H9 (cell line): ENCODE results near the gene THUMPD1. TPM values are rescaled to one million over a fixed set of nuclear protein-coding genes. Genes with fewer than 3 reads are reported as not detected.

ENCODE experiments used
- DNase-seq: peaks from one replicate; pipeline ENCODE4 v3.0.0-alpha.2; 2017
- H2AFZ ChIP-seq: one replicate; pipeline ENCODE4 v1.6.1; 2013; ENCODE audit warnings: mild to moderate bottlenecking, low read length, control low read depth, moderate library complexity
- H2AK5ac ChIP-seq: 2 replicates; pipeline ENCODE4 v1.6.1; 2013; ENCODE audit warnings: low read length, control low read depth, mixed read lengths; ENCODE audit not compliant: insufficient read length
- H2BK120ac ChIP-seq: one replicate; pipeline ENCODE4 v1.6.1; 2013; ENCODE audit warnings: low read depth, mild to moderate bottlenecking, low read length, control low read depth, inconsistent platforms; ENCODE audit not compliant: poor library complexity, severe bottlenecking
- H2BK12ac ChIP-seq: 2 replicates; pipeline ENCODE4 v1.6.1; 2013; ENCODE audit warnings: low read length, control low read depth, mixed read lengths, low read depth; ENCODE audit not compliant: insufficient read length
- H2BK15ac ChIP-seq: 2 replicates; pipeline ENCODE4 v1.6.1; 2013; ENCODE audit warnings: low read depth, low read length, control low read depth
- H2BK20ac ChIP-seq: one replicate; pipeline ENCODE4 v1.6.1; 2013; ENCODE audit warnings: low read depth, mild to moderate bottlenecking, low read length, control low read depth, inconsistent platforms; ENCODE audit not compliant: poor library complexity, severe bottlenecking
- H2BK5ac ChIP-seq: 2 replicates; pipeline ENCODE4 v1.6.1; 2013; ENCODE audit warnings: low read length, control low read depth, mixed read lengths; ENCODE audit not compliant: insufficient read length
- H3K14ac ChIP-seq: 2 replicates; pipeline ENCODE4 v1.6.1; 2013; ENCODE audit warnings: low read length, control low read depth; ENCODE audit not compliant: insufficient read depth
- H3K18ac ChIP-seq: 2 replicates; pipeline ENCODE4 v1.6.1; 2013; ENCODE audit warnings: low read depth, mild to moderate bottlenecking, mixed read lengths, low read length, control low read depth; ENCODE audit not compliant: insufficient read length
- H3K23ac ChIP-seq: 2 replicates; pipeline ENCODE4 v1.6.1; 2013; ENCODE audit warnings: low read length, control low read depth, mixed read lengths, low read depth; ENCODE audit not compliant: insufficient read length
- H3K23me2 ChIP-seq: 2 replicates; pipeline ENCODE4 v1.6.1; 2013; ENCODE audit warnings: low read depth, mild to moderate bottlenecking, mixed read lengths, low read length, control low read depth; ENCODE audit not compliant: insufficient read length, poor library complexity, severe bottlenecking
- H3K27ac ChIP-seq: 2 replicates; pipeline ENCODE4 v1.5.1; 2013; ENCODE audit warnings: low read length, control low read depth, mixed read lengths, low read depth; ENCODE audit not compliant: insufficient read length
- H3K27me3 ChIP-seq: 2 replicates; pipeline ENCODE4 v1.6.1; 2013; ENCODE audit warnings: low read length, control low read depth, inconsistent platforms; ENCODE audit not compliant: insufficient read depth
- H3K4ac ChIP-seq: 2 replicates; pipeline ENCODE4 v1.6.1; 2013; ENCODE audit warnings: low read depth, mild to moderate bottlenecking, control low read depth, inconsistent platforms, low read length, moderate library complexity
- H3K4me1 ChIP-seq: 2 replicates; pipeline ENCODE4 v1.6.1; 2013; ENCODE audit warnings: low read length, control low read depth, inconsistent platforms; ENCODE audit not compliant: insufficient read depth
- H3K4me2 ChIP-seq: 2 replicates; pipeline ENCODE4 v1.6.1; 2013; ENCODE audit warnings: low read length, control low read depth, mixed read lengths; ENCODE audit not compliant: insufficient read length, insufficient read depth
- H3K56ac ChIP-seq: 2 replicates; pipeline ENCODE4 v1.6.1; 2013; ENCODE audit warnings: low read depth, mild to moderate bottlenecking, mixed read lengths, low read length, control low read depth; ENCODE audit not compliant: insufficient read length
- H3K79me1 ChIP-seq: 2 replicates; pipeline ENCODE4 v1.6.1; 2013; ENCODE audit warnings: low read depth, mild to moderate bottlenecking, moderate library complexity, low read length, control low read depth, inconsistent platforms; ENCODE audit not compliant: insufficient read depth, poor library complexity, severe bottlenecking
- H3K79me2 ChIP-seq: 2 replicates; pipeline ENCODE4 v1.6.1; 2013; ENCODE audit warnings: low read length, control low read depth, inconsistent platforms; ENCODE audit not compliant: insufficient read depth
- H3K9ac ChIP-seq: 2 replicates; pipeline ENCODE4 v1.6.1; 2013; ENCODE audit warnings: low read length, control low read depth, mixed read lengths; ENCODE audit not compliant: insufficient read length; ENCODE audit errors: extremely low read depth
- H3K9me3 ChIP-seq: one replicate; pipeline ENCODE4 v1.6.1; 2013; ENCODE audit warnings: low read depth, low read length, inconsistent platforms; ENCODE audit not compliant: control insufficient read depth
- H3T11ph ChIP-seq: one replicate; pipeline ENCODE4 v1.6.1; 2013; ENCODE audit warnings: mild to moderate bottlenecking, low read length, control low read depth, inconsistent platforms
- H4K20me1 ChIP-seq: one replicate; pipeline ENCODE4 v1.6.1; 2013; ENCODE audit not compliant: control insufficient read depth, insufficient read length, insufficient read depth
- H4K5ac ChIP-seq: 2 replicates; pipeline ENCODE4 v1.6.1; 2013; ENCODE audit warnings: low read depth, mild to moderate bottlenecking, mixed read lengths, low read length, control low read depth; ENCODE audit not compliant: insufficient read length
- H4K8ac ChIP-seq: replicated peaks from 2 replicates; pipeline ENCODE4 v1.6.1; 2013; ENCODE audit warnings: low read length, control low read depth, mixed read lengths, low read depth; ENCODE audit not compliant: insufficient read length
- H4K91ac ChIP-seq: 2 replicates; pipeline ENCODE4 v1.6.1; 2013; ENCODE audit warnings: low read depth, mild to moderate bottlenecking, moderate library complexity, mixed read lengths, low read length, control low read depth; ENCODE audit not compliant: insufficient read length
- H3K27ac Mint-ChIP-seq, 3 experiments: 2 replicates in 2 of 3; 3 replicates in 1 of 3; pipeline ENCODE4 v1.8.0; 2020 to 2021; ENCODE audit warnings: mixed read lengths in 3 of 3, mild to moderate bottlenecking in 1 of 3, moderate library complexity in 1 of 3
- H3K27me3 Mint-ChIP-seq: 2 replicates; pipeline ENCODE4 v1.8.0; 2021; ENCODE audit warnings: low read depth, mild to moderate bottlenecking, moderate library complexity, mixed read lengths
- H3K36me3 Mint-ChIP-seq, 3 experiments: 2 replicates in 2 of 3; 3 replicates in 1 of 3; pipeline ENCODE4 v1.8.0; 2020 to 2021; ENCODE audit warnings: low read depth in 3 of 3, mixed read lengths in 3 of 3; ENCODE audit not compliant: insufficient read depth in 1 of 3
- H3K4me1 Mint-ChIP-seq, 2 experiments: 2 replicates each; pipeline ENCODE4 v1.8.0; 2020; ENCODE audit warnings: mixed read lengths in 2 of 2
- H3K4me3 Mint-ChIP-seq, 2 experiments: 2 replicates in 1 of 2; 3 replicates in 1 of 2; pipeline ENCODE4 v1.8.0; 2020 to 2021; ENCODE audit warnings: mild to moderate bottlenecking in 2 of 2, mixed read lengths in 2 of 2, moderate library complexity in 1 of 2
- H3K9me3 Mint-ChIP-seq, 2 experiments: 2 replicates in 1 of 2; 3 replicates in 1 of 2; pipeline ENCODE4 v1.8.0; 2020; ENCODE audit warnings: mild to moderate bottlenecking in 2 of 2, mixed read lengths in 2 of 2, moderate library complexity in 1 of 2
- WGBS: extraction: QIAGEN DNeasy Blood & Tissue Kit; methylation state at CpG from one replicate; pipeline ENCODE4 v1.1.7; 2013; ENCODE audit warnings: missing lambda C conversion rate, low lambda C conversion rate, mixed read lengths; ENCODE audit not compliant: insufficient read length; ENCODE audit errors: extremely low coverage; 5-methylcytosine and 5-hydroxymethylcytosine counted together
- total RNA-seq: library from RNA; stranded (reverse); gene quantifications from 2 replicates; pipeline ENCODE4 v1.2.1, GENCODE V29; 2021
- TF ChIP-seq, protein P1 (sequence below): fragments of 200-600 bp; sonication (generic); conservative IDR thresholded peaks from 3 replicates; pipeline ENCODE4 v1.8.0; 2021; ENCODE audit warnings: antibody characterized with exemption, mild to moderate bottlenecking

THUMPD1 gene
- total RNA-seq, 1 experiment from 2014 or later, result 51.3 TPM

DNA sequence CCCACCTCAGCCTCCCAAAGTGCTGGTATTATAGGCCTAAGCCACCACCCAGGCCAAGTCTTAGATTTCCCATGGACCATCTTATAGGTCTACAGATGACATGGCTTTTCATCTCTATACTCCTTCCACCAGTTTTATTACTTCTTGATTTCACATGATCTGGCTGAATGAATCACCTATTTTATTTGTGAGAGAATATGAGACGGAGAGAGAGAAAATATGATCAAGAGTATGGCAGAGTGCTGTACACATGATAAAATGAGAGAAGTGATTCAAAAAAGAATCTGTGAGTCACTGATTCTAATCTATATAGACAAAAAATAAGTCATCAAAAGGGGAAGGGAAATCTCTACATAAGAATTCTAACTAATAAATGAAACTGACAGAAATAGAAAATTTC, 57.8 kb downstream of the THUMPD1 start:
- peaks cover 10% of the 10 kb centered on the region for H3K4me1 ChIP-seq
- H3T11ph ChIP-seq, result no peak overlapping the region
- no peak overlapping the region for H3K23ac ChIP-seq
- H3K23me2 ChIP-seq, result no peaks in the 10 kb centered on the region
- no peak overlapping the region for H3K14ac ChIP-seq
- H2AK5ac ChIP-seq, result no peak overlapping the region
- no peak overlapping the region for H2BK12ac ChIP-seq
- no peak overlapping the region for H3K18ac ChIP-seq
- H3K4me2 ChIP-seq, result no peak overlapping the region
- Mint-ChIP-seq H3K4me1 (peaks cover 44 to 45% of the 10 kb centered on the region in 2 experiments), H3K27ac (peak overlapping the region in 2 of 3 experiments; percentile 53 to 95; a peak in 3 of 7 replicates), H3K9me3 (peaks cover 0 to 3% of the 10 kb centered on the region in 2 experiments; a peak in 1 of 5 replicates), H3K4me3 (no peak overlapping the region), H3K36me3 (0 out of 7 replicates have a peak, but pooled peaks cover 0 to 6% (median 0%) of the 10 kb centered on the region in 3 experiments), H3K27me3 (peaks cover 13% of the 10 kb centered on the region)
- no peak overlapping the region for H4K91ac ChIP-seq
- H2BK120ac ChIP-seq, result no peak overlapping the region
- no peak for DNase-seq
- H3K79me1 ChIP-seq, result no peaks in the 10 kb centered on the region
- no peak overlapping the region for H3K56ac ChIP-seq
- no peak overlapping the region for H2BK15ac ChIP-seq
- H4K8ac ChIP-seq, result no peak overlapping the region
- no peak overlapping the region for H2BK20ac ChIP-seq
- H3K27me3 ChIP-seq, result no peaks in the 10 kb centered on the region
- TF ChIP-seq, protein P1, sequence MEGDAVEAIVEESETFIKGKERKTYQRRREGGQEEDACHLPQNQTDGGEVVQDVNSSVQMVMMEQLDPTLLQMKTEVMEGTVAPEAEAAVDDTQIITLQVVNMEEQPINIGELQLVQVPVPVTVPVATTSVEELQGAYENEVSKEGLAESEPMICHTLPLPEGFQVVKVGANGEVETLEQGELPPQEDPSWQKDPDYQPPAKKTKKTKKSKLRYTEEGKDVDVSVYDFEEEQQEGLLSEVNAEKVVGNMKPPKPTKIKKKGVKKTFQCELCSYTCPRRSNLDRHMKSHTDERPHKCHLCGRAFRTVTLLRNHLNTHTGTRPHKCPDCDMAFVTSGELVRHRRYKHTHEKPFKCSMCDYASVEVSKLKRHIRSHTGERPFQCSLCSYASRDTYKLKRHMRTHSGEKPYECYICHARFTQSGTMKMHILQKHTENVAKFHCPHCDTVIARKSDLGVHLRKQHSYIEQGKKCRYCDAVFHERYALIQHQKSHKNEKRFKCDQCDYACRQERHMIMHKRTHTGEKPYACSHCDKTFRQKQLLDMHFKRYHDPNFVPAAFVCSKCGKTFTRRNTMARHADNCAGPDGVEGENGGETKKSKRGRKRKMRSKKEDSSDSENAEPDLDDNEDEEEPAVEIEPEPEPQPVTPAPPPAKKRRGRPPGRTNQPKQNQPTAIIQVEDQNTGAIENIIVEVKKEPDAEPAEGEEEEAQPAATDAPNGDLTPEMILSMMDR, result no peak
- no peak overlapping the region for H3K4ac ChIP-seq
- no peak overlapping the region for H2BK5ac ChIP-seq
- no peak overlapping the region for H3K9ac ChIP-seq
- no CpG with 5 or more reads among the region's 1 CpG for WGBS
- no peak overlapping the region for H4K5ac ChIP-seq
- no peaks in the 10 kb centered on the region for H3K9me3 ChIP-seq
- H4K20me1 ChIP-seq, result no peaks in the 10 kb centered on the region
- H3K27ac ChIP-seq, result no peak overlapping the region
- H2AFZ ChIP-seq, result no peak overlapping the region
- H3K79me2 ChIP-seq, result no peaks in the 10 kb centered on the region

Other genes starting within 250 kb of the THUMPD1 start
- not detected in 2 replicates for gene ACSM2B, start 165.5 kb downstream of the THUMPD1 start, total RNA-seq
- 0.81 and 0.83 TPM in 2 replicates for gene ACSM1, start 44.1 kb downstream of the THUMPD1 start, total RNA-seq
- 3.1 and 4.0 TPM in 2 replicates for gene ACSM3, start 22.2 kb upstream of the THUMPD1 start, total RNA-seq
- gene ERI2, start 64.7 kb upstream of the THUMPD1 start, total RNA-seq, result 22.4 and 24.6 TPM in 2 replicates
- gene REXO5, start 64.7 kb upstream of the THUMPD1 start, total RNA-seq, result 6.7 and 7.6 TPM in 2 replicates
- 16.1 and 17.7 TPM in 2 replicates for gene DCUN1D3, start 158.5 kb upstream of the THUMPD1 start, total RNA-seq
- 9.6 and 10.6 TPM in 2 replicates for gene LYRM1, start 159.0 kb upstream of the THUMPD1 start, total RNA-seq